PFSK-1 (cell line): ENCODE data around the gene TAF8.

Experiments
- POLR2AphosphoS5 ChIP-seq: IDR thresholded peaks from 2 replicates; pipeline ENCODE4 v1.6.1; 2012; ENCODE audit warnings: low read depth, mild to moderate bottlenecking, control low read depth, low read length, moderate library complexity
- REST ChIP-seq, 2 experiments: IDR thresholded peaks; 2 replicates each; pipeline versions ENCODE4 v1.6.1 to v1.8.0; 2011 to 2012; ENCODE audit warnings: low read depth in 2 of 2, low read length in 2 of 2, control low read depth in 1 of 2, inconsistent platforms in 1 of 2, mild to moderate bottlenecking in 1 of 2, moderate library complexity in 1 of 2; ENCODE audit not compliant: insufficient read depth in 1 of 2
- TAF1 ChIP-seq: IDR thresholded peaks from 2 replicates; pipeline ENCODE4 v1.6.1; 2012; ENCODE audit warnings: low read length, control low read depth, borderline replicate concordance; ENCODE audit not compliant: insufficient read depth

DNA sequence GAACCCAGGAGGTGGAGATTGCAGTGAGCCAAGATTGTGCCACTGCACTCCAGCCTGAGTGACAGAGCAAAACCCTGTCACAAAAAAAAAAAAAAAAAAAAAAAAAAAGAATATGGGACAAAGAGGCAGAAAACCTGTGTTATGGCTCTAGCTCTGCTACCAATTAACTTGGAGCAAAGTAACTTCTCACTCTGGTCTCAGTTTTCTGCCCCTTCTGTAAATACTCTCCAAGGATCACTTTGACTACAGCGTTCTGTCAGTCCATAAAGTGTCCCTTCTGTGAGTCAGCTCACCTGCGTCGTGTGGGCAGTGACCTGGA is 67.5 kb downstream of the TAF8 start:
- no peak for TF ChIP-seq REST (IDR thresholded peaks at IDR 0.05; ENCODE audit: insufficient read depth in 1 of 2, low read depth in 2 of 2, low read length in 2 of 2)
- TF ChIP-seq TAF1 = no peak
- TF ChIP-seq POLR2AphosphoS5 = no peak
